ENCODE results near the gene MRC2. TPM values are rescaled to one million over a fixed set of nuclear protein-coding genes. Genes with fewer than 3 reads are reported as not detected.
A peak's percentile ranks its signal among the peaks of the same experiment; 100 is the strongest.
"Not testable (repeated sequence)": the region's sequence is repeated elsewhere in the genome, so short reads cannot be mapped to it uniquely, and the experiment has no call there.

Gene MRC2
- total RNA-seq, 3 donors from 2014 or later, result 3.4 to 6.2 (median 3.8) TPM

GRCh38 chr17:62684179-62684578, 56.7 kb downstream of the MRC2 start:
- no peaks in the 10 kb centered on the region for H3K9me3 Mint-ChIP-seq
- ATAC-seq (no peak), DNase-seq (no peak)
- H3K4me1 Mint-ChIP-seq (ENCODE audit: low read depth), result no peaks in the 10 kb centered on the region
- no peaks in the 10 kb centered on the region for H3K36me3 Mint-ChIP-seq (ENCODE audit: insufficient read depth)
- H3K27me3 Mint-ChIP-seq (ENCODE audit: low read depth), result no peaks in the 10 kb centered on the region
- no peak overlapping the region for H3K4me3 Mint-ChIP-seq

GRCh38 chr17:62687997-62688396, 60.5 kb downstream of the MRC2 start:
- no peaks in the 10 kb centered on the region for H3K4me1 Mint-ChIP-seq (ENCODE audit: low read depth)
- no peak for ATAC-seq
- no peak for DNase-seq
- H3K36me3 Mint-ChIP-seq (ENCODE audit: insufficient read depth), result no peaks in the 10 kb centered on the region
- no peaks in the 10 kb centered on the region for H3K27me3 Mint-ChIP-seq (ENCODE audit: low read depth)
- H3K9me3 Mint-ChIP-seq, result no peaks in the 10 kb centered on the region
- no peak overlapping the region for H3K4me3 Mint-ChIP-seq

GRCh38 chr17:62688398-62689160, 61.1 kb downstream of the MRC2 start:
- no peaks in the 10 kb centered on the region for H3K36me3 Mint-ChIP-seq (ENCODE audit: insufficient read depth)
- no peaks in the 10 kb centered on the region for H3K4me1 Mint-ChIP-seq (ENCODE audit: low read depth)
- H3K27me3 Mint-ChIP-seq (ENCODE audit: low read depth), result no peaks in the 10 kb centered on the region
- no peaks in the 10 kb centered on the region for H3K9me3 Mint-ChIP-seq
- no peak overlapping the region for H3K4me3 Mint-ChIP-seq
- ATAC-seq (no peak), DNase-seq (no peak)

- Mint-ChIP-seq H3K4me1 (ENCODE audit: low read depth) (no peaks in the 10 kb centered on the region), H3K9me3 (no peaks in the 10 kb centered on the region), H3K4me3 (no peak overlapping the region), H3K27me3 (ENCODE audit: low read depth) (no peaks in the 10 kb centered on the region), H3K36me3 (ENCODE audit: insufficient read depth) (no peaks in the 10 kb centered on the region)
- no peak for ATAC-seq
- no peak for DNase-seq
These were observed 62.1 kb downstream of the MRC2 start for GRCh38 chr17:62689441-62690167.

GRCh38 chr17:62690168-62690897, 62.9 kb downstream of the MRC2 start:
- ATAC-seq, result no peak
- no peaks in the 10 kb centered on the region for H3K4me1 Mint-ChIP-seq (ENCODE audit: low read depth)
- DNase-seq, result no peak
- no peaks in the 10 kb centered on the region for H3K36me3 Mint-ChIP-seq (ENCODE audit: insufficient read depth)
- no peaks in the 10 kb centered on the region for H3K9me3 Mint-ChIP-seq
- no peaks in the 10 kb centered on the region for H3K27me3 Mint-ChIP-seq (ENCODE audit: low read depth)
- H3K4me3 Mint-ChIP-seq, result no peak overlapping the region

- not testable (repeated sequence) for DNase-seq; H3K36me3 Mint-ChIP-seq (ENCODE audit: insufficient read depth); H3K9me3 Mint-ChIP-seq; ATAC-seq; H3K4me1 Mint-ChIP-seq (ENCODE audit: low read depth); H3K4me3 Mint-ChIP-seq; H3K27me3 Mint-ChIP-seq (ENCODE audit: low read depth)
These were observed 64.1 kb downstream of the MRC2 start for GRCh38 chr17:62691589-62691915.

GRCh38 chr17:62692159-62692651, 64.7 kb downstream of the MRC2 start:
- Mint-ChIP-seq H3K4me1 (ENCODE audit: low read depth) (no peaks in the 10 kb centered on the region), H3K27me3 (ENCODE audit: low read depth) (no peaks in the 10 kb centered on the region), H3K9me3 (no peaks in the 10 kb centered on the region), H3K36me3 (ENCODE audit: insufficient read depth) (no peaks in the 10 kb centered on the region), H3K4me3 (no peak overlapping the region)
- DNase-seq (no peak), ATAC-seq (no peak)

GRCh38 chr17:62692721-62693431, 65.4 kb downstream of the MRC2 start:
- no peaks in the 10 kb centered on the region for H3K27me3 Mint-ChIP-seq (ENCODE audit: low read depth)
- ATAC-seq, result peak in 1 of 2 donors; percentile 34
- H3K9me3 Mint-ChIP-seq, result no peaks in the 10 kb centered on the region
- no peaks in the 10 kb centered on the region for H3K4me1 Mint-ChIP-seq (ENCODE audit: low read depth)
- DNase-seq, result no peak
- no peaks in the 10 kb centered on the region for H3K36me3 Mint-ChIP-seq (ENCODE audit: insufficient read depth)
- no peak overlapping the region for H3K4me3 Mint-ChIP-seq

- H3K4me3 Mint-ChIP-seq, result no peak overlapping the region
- no peaks in the 10 kb centered on the region for H3K4me1 Mint-ChIP-seq (ENCODE audit: low read depth)
- no peaks in the 10 kb centered on the region for H3K36me3 Mint-ChIP-seq (ENCODE audit: insufficient read depth)
- DNase-seq (no peak), ATAC-seq (no peak)
- no peaks in the 10 kb centered on the region for H3K9me3 Mint-ChIP-seq
- H3K27me3 Mint-ChIP-seq (ENCODE audit: low read depth), result no peaks in the 10 kb centered on the region
These were observed 66.3 kb downstream of the MRC2 start for GRCh38 chr17:62693616-62694409.

GRCh38 chr17:62695093-62695738, 67.7 kb downstream of the MRC2 start:
- DNase-seq; H3K4me3 Mint-ChIP-seq; H3K27me3 Mint-ChIP-seq (ENCODE audit: low read depth); H3K4me1 Mint-ChIP-seq (ENCODE audit: low read depth); H3K9me3 Mint-ChIP-seq; H3K36me3 Mint-ChIP-seq (ENCODE audit: insufficient read depth); ATAC-seq: not testable (repeated sequence)

GRCh38 chr17:62696256-62696655, 68.8 kb downstream of the MRC2 start:
- DNase-seq (no peak), ATAC-seq (no peak)
- no peaks in the 10 kb centered on the region for H3K4me1 Mint-ChIP-seq (ENCODE audit: low read depth)
- H3K9me3 Mint-ChIP-seq, result no peaks in the 10 kb centered on the region
- no peak overlapping the region for H3K4me3 Mint-ChIP-seq
- no peaks in the 10 kb centered on the region for H3K36me3 Mint-ChIP-seq (ENCODE audit: insufficient read depth)
- H3K27me3 Mint-ChIP-seq (ENCODE audit: low read depth), result no peaks in the 10 kb centered on the region

- no peaks in the 10 kb centered on the region for H3K9me3 Mint-ChIP-seq
- DNase-seq (no peak), ATAC-seq (no peak)
- no peaks in the 10 kb centered on the region for H3K36me3 Mint-ChIP-seq (ENCODE audit: insufficient read depth)
- no peaks in the 10 kb centered on the region for H3K4me1 Mint-ChIP-seq (ENCODE audit: low read depth)
- no peaks in the 10 kb centered on the region for H3K27me3 Mint-ChIP-seq (ENCODE audit: low read depth)
- no peak overlapping the region for H3K4me3 Mint-ChIP-seq
These were observed 69.4 kb downstream of the MRC2 start for GRCh38 chr17:62696726-62697490.

- not testable (repeated sequence) for H3K36me3 Mint-ChIP-seq (ENCODE audit: insufficient read depth); ATAC-seq; H3K9me3 Mint-ChIP-seq; DNase-seq; H3K27me3 Mint-ChIP-seq (ENCODE audit: low read depth); H3K4me3 Mint-ChIP-seq; H3K4me1 Mint-ChIP-seq (ENCODE audit: low read depth)
These were observed 71.0 kb downstream of the MRC2 start for GRCh38 chr17:62698459-62698858.

Measured in activated T-cell treated with anti-CD3 and anti-CD28 coated beads, Interleukin-2, amount 50 U/mL, for 4 hours (primary cell).